Epidermal melanocyte (primary cell): ENCODE results near the gene ACE2.
"Not testable (repeated sequence)": the region's sequence is repeated elsewhere in the genome, so short reads cannot be mapped to it uniquely, and the experiment has no call there.

Experiments used
- DNase-seq: peaks from one replicate; pipeline ENCODE4 v3.0.0; 2011; ENCODE audit warnings: low spot score; ENCODE audit not compliant: insufficient read length

The ACE2 gene

DNA sequence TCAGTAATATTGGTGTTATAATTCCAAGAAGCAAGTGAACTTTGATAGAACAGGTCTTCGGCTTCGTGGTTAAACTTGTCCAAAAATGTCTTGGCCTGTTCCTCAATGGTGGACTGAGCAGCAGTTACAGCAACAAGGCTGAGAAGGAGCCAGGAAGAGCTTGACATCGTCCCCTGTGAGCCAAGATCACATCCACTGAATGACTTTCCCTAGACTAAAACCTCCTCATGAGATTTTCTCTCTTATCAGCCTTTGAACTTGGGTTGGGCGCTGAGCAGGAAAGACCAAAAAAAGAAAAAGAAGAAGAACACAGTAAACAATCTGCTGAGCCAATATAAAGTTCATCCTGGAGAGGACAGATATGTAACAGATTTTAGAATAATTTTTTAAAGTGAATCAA, at the start of gene ACE2:
ACE2 (minus strand) TSS at position 216 of the 400 bp plus-strand sequence; CDS start at position 167, 49 bp downstream.
- DNase-seq = no peak

DNA sequence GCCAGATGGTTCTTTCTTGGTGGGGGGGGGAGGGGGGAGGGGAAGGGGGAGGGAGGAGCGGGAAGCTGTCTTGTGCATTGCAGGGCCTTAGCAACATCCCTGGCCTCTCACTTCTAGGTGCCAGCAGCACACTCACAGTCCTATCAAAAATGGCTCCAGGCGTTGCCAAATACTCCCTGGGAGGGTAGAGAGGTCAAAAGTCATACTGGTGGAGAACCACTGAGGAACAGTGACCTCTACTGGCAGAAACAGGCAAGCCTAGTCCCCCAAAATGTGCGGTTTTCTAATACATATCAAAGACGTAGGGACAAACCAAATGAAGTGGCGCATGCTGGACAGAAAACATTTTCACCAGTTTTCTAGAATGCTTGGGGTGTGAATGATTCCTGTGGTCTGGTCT, 46.8 kb upstream of the ACE2 start:
- DNase-seq = not testable (repeated sequence)

DNA sequence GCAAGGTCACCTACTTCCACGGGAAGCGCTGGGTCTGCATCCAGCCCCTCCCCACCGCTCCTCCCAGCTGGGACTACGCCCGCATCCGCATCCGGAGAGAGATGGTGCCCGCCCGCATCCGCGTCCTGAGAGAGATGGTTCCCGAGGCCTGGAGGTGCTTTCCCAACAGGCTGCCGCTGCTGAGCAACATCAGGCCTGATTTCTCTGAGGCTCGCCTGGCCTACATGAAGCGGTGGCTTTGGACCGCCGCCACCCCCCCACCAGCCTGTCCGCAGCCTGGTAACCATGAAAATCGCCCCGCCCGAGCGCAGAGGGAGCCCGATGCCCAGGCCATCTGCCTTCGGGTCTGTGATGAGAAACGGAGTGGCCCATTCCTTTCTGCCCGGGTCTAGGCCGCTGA, 45.8 kb upstream of the ACE2 start:
- DNase-seq = no peak

DNA sequence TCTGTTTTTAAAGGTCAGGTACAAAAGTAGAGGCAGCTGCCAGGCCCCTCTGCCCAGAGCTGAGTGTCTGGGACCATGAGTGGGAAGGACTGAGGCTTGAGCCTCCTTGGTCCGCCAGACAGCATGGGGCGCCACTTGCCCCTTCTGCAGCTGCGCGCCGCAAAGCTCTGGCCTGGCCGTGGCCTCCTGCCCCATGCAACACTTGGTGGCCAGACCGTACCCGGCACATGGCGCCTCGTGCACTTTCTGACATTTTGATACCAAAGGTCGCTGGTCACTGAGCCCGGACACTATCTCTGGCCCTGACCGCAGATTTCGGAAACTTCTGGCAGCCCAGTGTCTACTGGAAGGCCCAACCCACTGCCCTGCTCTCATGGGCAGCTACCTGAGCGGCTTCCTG, 45.3 kb upstream of the ACE2 start:
- no peak for DNase-seq

DNA sequence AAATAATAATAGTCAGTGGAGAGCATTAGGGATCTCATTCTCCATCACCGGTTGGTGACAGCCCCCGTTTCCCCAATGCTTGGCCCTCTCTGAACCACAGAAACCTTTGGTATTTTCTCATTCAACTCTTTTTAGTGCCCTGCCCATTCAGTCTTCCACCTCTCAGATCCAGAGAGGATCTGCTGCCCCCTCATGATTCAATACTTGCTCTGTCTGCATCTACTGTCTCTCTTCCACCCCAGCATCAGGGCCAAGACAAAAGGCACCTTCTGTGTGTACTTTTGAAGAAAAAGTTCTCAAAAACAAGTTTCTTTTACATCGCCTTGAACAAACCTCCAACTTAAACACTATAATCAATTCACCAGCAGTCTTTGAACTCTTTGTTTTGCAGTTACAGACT, 44.5 kb upstream of the ACE2 start:
- DNase-seq = no peak

DNA sequence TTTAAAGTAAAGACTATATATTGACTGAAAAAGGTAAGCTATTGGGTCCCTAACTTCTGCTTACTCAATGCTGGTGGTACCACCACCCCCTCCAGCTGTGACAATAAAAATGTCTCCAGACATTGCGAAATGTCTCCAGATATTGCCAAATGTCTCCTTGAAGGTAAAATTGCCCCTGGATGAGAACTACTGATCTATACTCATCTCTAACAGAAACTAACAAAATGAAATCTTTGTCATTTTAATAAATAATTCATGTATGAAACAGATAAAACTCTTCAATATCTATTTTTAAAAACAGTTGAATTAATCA, 43.8 kb upstream of the ACE2 start:
- no peak for DNase-seq

DNA sequence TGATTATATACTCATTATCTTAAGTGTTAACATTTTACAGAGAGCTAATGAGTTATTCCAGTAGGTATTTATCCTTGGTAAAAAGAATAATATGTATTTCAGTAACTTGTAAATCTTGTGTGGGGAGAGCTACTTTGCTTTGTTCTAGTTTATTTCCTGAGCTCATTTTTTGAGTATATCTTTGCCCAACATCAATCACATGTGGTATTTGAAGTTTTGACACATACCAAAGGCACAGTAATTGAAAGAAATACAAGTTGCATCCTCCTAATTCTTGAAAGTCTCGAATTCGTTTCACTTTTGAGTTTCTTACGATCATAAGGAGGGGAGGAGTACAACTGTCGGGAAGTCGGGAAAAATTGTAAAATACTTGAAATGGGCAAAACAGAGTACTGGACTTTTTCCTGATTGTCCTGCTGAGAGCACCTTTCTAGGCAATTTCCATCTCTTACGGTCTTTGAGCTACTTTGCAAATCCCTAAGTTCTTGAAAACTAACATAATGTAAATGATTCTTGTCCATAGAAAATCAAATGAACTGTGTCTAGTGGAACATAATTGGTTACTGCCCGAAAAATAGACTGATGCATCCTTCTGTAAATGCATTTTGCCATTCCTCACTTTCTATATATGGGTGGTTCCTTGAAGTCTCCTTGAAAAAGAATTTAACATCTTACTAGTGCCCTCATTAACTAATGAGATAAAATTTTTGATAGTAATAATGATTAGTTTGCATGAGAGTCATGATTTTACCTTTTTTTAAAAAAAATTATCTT, 43.2 kb upstream of the ACE2 start:
- DNase-seq = no peak

DNA sequence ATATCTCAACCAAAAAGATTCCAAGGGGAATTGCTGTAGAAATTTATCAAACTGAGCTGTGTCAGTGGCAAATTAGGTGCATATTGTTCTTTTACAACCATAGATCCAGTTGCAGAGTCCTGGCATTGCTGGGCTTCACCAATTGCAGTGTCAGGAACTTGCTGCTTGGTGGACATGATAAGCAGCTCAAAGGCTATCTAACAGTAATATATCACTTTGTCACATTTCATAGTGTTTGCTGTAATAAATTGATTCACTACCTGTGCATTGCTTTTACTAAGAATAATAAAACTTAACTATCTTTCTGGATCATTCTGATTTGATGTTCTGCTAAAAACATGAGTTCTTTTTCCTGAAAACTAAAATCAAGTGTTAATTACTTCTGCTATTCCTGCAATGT, 30.9 kb upstream of the ACE2 start:
- DNase-seq = no peak

DNA sequence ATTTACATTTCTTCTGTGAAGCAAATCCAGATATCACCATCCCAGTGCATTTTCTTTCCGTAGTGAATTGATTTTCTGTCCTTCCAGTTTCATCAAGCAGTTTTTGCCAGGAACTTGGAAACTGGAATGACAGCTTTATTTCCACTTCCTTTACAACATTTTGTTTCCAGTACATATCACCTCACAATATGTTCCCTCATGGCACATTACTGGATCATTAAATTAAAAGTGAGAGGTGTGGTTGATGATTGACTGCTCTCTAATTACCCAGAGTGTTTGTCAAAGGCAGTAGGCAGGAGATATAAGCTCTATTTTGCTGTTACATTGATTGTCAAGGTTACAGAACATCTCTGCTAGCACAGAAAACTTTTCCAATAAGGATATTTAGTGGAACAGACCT, 22.3 kb upstream of the ACE2 start:
- DNase-seq = no peak

DNA sequence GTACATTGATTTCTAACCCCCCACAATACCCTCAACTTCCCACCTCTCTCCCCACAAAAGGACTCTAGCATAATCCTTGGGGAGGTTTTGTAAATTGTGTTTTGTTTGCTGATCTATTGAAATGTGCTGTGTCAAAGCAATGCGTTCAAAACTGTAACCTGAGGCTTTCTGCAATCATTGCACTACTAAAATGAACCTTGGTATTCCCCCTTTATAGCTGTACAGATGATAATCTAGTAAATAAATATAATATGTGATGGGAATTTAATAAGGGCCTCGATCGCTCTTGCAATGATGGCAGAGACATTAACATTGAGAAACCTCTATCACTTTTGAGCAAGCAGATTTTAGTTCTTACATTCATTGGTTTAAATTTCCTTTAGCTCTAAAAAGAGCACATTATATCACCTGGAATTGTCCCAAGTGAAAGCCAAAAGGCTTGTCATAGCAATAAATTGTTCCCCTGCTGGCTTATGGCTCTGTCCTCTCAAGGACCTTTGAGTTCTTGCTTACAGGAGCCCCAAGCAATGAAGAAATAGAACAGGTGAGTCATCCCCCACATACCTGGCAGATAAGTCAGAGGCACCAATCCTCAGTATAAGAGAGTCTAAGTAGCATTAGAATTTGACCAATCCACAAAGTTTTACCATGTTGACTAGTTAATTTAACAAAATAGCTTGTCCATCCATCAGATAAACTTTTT, 18.4 kb upstream of the ACE2 start:
- no peak for DNase-seq

DNA sequence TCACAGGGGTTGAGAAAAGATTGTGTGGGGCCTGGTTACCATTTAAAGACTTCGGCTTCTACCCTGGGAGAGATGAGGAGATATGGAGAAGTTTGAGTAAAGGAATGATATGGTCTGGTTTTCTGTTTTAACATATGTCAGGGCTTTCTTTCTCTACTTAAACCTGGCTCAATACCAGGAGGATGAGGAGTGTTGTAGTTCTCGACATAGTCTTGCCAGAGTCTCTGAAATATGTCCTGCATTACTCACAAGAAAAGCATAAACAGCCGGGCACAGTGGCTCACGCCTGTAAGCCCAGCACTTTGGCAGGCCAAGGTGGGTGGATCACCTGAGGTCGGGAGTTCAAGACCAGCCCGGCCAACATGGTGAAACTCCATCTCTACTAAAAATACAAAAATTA, 16.4 kb upstream of the ACE2 start:
- no peak for DNase-seq

DNA sequence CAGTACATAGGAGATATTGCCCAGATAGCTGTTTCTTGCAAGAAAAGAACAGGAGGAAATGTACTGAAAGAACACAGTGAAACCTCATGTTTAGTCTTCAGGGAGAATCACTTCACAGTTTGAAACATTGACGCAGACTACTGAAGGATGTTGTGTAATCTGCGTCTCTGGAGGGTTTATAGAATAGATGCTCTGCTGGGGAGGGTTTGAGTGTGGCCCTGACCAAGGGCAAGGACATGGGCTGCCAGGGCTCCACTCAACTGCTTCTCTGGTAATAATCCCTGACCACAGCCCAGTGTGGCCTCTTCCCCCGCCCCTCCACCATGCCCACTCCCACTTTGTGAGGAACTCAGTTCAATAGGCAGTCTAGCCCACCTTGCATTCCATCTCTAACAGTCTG, 15.8 kb upstream of the ACE2 start:
- DNase-seq = no peak

DNA sequence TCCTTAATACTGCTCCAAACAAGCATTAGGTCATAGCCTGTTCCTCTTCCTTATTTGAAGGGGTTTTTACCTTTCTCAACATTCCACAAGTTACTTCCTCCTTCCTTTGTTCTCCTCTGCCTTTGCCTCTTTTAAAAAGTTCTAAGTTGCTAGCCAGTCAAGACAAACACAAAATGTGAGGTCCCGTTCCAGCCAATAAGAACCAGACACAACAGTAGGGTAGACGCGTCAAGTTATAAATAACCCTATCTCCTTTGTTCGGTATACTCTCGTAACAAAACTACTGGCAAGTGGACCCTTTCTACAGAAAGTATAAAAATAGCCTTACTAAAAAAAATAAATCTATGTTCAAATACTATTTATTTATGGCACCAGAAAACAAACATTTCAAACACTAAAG, 6.3 kb upstream of the ACE2 start:
- DNase-seq = no peak

DNA sequence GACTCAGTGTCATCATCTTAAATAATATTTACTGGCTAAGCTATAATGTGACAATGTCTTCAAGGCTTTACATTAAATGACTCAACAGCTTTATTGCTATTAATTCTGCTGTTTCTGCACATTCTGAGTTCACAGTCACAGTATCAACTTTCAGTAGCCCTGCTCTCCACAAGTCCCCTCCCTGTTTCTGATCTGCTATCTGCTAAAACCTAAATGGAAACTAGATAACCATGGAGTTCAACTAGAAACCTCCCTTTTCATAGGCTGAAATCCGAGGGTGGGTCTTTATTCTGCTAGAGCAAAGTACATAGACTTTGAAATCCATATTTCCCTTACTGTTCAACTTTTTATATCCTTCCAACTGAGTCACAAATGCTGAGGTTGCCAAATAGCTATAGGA, 5.4 kb upstream of the ACE2 start:
- DNase-seq = no peak

DNA sequence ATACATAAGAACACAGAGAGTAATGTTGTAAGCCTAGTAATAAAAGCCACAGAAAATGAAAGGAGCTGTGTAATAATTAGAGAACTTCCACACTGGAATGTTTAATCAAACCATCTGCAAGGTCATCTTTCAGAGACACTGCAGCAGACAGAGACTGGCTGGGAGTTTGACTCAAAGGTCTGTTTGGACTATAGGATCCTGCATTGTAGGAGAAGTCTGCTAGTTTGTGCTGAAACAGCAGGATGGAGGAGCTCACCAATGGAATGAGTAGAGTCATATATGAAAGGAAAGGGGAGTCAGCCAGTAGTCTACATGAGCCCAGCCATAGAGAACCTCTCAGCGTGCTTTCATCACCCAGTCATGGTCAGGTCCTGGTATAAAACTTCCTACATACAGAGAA, 4.5 kb upstream of the ACE2 start:
- no peak for DNase-seq

DNA sequence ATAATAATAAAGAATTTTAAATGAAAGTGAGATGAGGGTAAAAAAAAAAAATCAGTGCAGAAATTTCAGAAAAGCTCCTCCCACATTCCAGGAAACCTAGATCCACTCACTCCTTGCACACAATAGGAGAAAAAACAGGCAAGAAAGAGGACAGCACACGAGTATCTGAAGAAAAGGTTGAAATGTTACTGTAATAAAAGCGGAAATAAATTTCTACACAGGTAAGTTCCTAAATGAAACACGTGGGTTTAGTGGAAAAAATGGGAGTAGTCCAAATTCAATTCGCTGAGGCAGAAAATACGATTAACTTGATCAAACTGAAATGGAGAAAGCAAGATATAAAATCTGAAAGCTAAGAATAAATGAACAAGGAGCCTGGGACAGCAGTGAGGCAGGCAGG, 2.0 kb upstream of the ACE2 start:
- DNase-seq = no peak

DNA sequence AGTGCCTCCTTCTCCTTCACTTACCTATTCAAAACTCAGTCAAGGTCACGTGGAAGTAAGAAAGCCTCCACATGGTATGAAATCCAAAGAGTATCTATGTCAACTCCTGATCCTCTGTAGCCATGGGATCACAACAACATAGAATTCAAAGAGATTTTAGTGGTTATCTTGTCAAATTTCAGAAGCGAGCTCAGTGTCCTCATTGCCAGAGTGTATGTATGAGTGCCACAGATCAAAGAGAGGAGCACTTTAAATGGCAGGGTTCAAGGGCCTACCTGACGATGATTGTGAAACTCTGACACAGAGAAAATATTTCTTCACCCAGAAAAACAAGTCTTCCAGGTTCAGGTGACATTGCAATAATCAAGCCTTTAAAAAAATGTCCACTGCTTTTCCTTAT, 1.2 kb upstream of the ACE2 start:
- no peak for DNase-seq

DNA sequence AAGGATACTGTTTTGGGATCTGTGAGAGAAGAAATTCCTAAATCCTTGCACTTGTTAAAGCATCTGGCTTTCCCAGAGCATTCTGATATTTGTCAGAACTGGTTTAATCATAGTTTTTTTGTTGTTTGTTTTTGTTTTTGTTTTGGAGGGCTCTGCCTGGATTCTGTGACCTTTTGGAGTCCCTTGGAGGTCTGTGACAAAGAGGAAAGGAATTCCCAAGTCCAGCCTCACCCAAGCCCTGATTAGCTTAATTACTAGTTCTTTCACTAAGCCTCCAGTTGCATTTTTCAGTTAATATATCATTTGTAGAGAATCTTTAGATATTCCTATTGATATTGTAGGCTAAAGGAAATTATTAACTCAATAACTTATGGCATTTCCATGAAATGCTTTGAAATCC, 711 bp downstream of the ACE2 start:
- no peak for DNase-seq

DNA sequence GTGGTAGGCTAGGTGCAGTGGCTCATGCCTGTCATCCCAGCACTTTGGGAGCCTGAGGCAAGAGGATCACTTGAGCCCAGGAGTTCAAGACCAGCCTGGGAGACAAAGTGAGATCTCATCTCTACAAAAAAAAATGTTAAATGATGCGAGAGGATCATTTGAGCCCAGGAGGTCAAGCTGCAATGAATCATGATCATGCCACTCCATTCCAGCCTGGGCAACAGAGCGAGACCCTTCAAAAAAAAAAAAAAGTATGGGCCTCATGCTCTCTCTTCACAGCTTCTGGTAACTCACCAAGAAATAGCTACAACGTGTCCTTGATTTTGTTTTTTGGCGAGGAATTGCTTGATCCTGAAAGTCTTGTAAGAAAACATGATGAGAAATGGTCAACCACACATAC, 1.3 kb downstream of the ACE2 start:
- no peak for DNase-seq

DNA sequence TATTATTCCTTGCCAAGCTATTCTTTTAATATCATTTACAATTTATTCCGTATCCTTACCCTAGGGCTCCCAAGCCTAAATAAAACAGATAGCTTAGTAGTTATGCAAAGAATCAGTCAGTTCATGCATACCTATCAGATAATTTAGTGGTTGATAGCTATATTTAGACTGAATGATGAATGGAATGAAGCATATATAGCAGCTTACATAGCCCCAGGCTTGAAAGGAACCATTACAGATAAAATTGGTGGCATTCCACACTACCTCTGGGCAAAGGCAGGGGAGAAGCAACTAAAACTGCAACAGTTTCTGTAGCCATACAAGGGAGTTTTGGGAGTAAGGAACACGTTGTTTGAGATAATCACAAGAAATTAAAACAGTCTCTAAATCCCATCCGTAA, 2.7 kb downstream of the ACE2 start:
- no peak for DNase-seq

DNA sequence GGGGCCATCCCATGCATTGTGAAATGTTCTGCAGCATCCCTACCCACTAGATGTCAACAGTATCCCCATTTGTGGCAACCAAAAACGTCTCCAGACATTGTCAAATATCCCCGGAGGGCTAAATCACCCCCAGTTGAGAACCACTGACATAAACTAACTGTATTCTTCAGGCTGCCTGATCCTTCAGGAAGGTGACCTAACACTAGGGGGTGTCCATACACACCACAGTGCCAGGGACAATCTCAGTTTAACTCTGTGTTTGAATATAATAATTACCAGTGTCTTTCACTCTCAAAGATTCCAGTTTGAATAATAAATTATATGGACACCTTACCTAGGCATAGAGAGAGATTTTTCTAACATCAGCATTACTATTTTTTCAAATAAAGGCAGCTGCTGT, 6.4 kb downstream of the ACE2 start:
- no peak for DNase-seq

DNA sequence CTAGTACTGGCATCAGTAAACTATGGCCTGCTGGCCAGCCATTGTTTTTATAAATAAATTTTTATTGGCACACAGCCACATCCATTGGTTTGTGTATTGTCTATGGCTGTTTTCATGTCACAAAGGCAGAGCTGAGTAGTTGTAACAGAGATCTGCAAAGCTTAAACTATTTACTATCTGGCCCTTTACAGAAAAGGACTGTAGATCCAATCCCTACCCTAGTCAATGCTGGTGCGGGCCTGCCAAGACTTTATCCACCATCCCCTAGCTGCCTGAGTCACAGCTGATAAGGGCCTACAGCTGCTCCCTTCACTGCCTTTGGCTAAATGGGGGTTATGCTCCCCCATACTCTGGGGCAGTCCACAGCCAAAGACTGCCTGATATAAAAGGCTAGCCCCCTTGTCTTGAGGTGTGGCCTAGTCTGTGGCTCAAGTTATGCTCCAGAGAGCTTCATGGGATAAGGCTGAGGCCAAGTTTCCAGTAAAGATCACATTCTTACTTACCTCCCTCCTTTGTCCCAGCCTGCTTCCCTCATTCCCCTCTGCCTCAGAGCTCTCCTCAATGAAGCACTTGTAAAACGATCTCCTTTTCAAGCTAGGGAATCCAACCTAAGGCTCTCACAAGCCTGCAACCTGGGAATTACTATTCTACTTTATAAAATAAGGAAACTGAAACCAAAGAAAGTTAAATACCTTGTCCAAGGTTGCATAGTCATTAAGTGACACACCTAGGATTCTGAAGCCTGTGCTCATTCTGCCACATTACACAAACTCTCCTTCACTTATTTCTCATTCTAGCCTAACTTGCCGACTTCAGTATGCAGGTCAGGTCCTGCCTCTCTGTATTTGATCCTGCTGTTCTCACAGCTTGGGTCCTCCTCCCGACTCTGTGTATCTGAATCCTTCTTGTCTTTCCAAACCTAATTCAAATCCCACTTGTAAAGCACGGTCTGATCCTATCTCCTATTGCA, 20.7 kb downstream of the ACE2 start:
- DNase-seq = no peak
